ENCODE measurements around the gene SLC35F1.

SLC35F1 gene

GRCh38 chr6:118085665-118086064 is 178.6 kb downstream of the SLC35F1 start:
- TF ChIP-seq CTCF (IDR thresholded peaks at IDR 0.05; ENCODE audit: insufficient read depth, missing control alignments), result no peak
- DNase-seq (ENCODE audit: insufficient read length, low spot score) (no peak), FAIRE-seq (no peak)

- DNase-seq (ENCODE audit: insufficient read length, low spot score) (no peak), FAIRE-seq (no peak)
- no peak for TF ChIP-seq CTCF (IDR thresholded peaks at IDR 0.05; ENCODE audit: insufficient read depth, missing control alignments)
These were observed 179.1 kb downstream of the SLC35F1 start for GRCh38 chr6:118086159-118086558.

GRCh38 chr6:118092086-118092485 is 185.0 kb downstream of the SLC35F1 start:
- FAIRE-seq, result no peak
- no peak for TF ChIP-seq CTCF (IDR thresholded peaks at IDR 0.05; ENCODE audit: insufficient read depth, missing control alignments)
- no peak for DNase-seq (ENCODE audit: insufficient read length, low spot score)

GRCh38 chr6:118097576-118097975 is 190.5 kb downstream of the SLC35F1 start:
- FAIRE-seq, result no peak
- no peak for DNase-seq (ENCODE audit: insufficient read length, low spot score)
- no peak for TF ChIP-seq CTCF (IDR thresholded peaks at IDR 0.05; ENCODE audit: insufficient read depth, missing control alignments)

GRCh38 chr6:118100717-118101116 is 193.7 kb downstream of the SLC35F1 start:
- no peak for TF ChIP-seq CTCF (IDR thresholded peaks at IDR 0.05; ENCODE audit: insufficient read depth, missing control alignments)
- DNase-seq (ENCODE audit: insufficient read length, low spot score) (no peak), FAIRE-seq (no peak)

GRCh38 chr6:118101220-118101619 is 194.2 kb downstream of the SLC35F1 start:
- TF ChIP-seq CTCF (IDR thresholded peaks at IDR 0.05; ENCODE audit: insufficient read depth, missing control alignments), result no peak
- FAIRE-seq, result no peak
- no peak for DNase-seq (ENCODE audit: insufficient read length, low spot score)

GRCh38 chr6:118101831-118102345 is 194.8 kb downstream of the SLC35F1 start:
- TF ChIP-seq CTCF (IDR thresholded peaks at IDR 0.05; ENCODE audit: insufficient read depth, missing control alignments), result no peak
- FAIRE-seq (no peak), DNase-seq (ENCODE audit: insufficient read length, low spot score) (no peak)
